NCI-H146 (cell line): ENCODE measurements around the gene IL4.
"Not testable (repeated sequence)": the region's sequence is repeated elsewhere in the genome, so short reads cannot be mapped to it uniquely, and the experiment has no call there.

Experiments
- DNase-seq: peaks from one replicate; lab custom pipeline; 2025; lab: John Stamatoyannopoulos, UW

The IL4 gene

DNA sequence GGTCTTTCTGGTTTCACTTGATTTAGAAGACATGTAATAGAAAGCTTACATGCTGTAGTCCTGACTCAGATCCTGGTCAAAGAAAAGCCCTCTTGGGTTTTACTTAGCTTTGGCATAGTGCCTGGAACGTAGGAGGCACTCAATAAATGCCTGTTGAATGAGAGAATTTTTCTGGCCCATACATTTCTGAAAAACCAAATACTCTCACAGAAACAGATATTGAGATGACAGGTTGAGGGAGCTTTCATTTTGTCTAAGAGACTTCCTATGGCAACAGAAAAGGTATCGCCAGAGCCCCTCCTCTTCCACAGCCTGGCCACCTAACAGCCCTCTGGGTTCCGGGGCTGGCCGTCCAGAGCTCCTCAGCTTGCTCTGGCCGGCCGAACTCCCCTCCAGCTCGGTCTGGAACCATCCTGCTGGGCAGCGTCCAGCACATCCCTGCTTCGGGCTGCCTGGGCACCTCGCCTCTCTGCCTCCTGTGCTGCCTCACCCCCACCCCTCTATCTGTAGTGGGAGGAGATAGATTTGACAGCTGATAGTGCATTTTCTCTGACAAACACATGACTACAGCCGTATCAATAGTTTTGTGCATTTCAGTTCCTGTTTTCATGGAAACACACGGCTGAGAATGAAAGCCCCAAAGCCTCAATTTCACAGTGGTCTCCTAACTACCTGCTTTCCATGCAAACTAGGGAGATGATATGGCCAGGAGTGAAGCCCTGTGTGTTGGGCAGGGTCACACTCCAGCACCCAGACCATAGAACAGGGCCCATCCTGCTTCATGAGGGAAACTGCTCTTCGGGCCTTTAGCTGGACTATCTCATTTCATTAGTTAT lies 1.1 kb downstream of the IL4 start:
- DNase-seq, result no peak

DNA sequence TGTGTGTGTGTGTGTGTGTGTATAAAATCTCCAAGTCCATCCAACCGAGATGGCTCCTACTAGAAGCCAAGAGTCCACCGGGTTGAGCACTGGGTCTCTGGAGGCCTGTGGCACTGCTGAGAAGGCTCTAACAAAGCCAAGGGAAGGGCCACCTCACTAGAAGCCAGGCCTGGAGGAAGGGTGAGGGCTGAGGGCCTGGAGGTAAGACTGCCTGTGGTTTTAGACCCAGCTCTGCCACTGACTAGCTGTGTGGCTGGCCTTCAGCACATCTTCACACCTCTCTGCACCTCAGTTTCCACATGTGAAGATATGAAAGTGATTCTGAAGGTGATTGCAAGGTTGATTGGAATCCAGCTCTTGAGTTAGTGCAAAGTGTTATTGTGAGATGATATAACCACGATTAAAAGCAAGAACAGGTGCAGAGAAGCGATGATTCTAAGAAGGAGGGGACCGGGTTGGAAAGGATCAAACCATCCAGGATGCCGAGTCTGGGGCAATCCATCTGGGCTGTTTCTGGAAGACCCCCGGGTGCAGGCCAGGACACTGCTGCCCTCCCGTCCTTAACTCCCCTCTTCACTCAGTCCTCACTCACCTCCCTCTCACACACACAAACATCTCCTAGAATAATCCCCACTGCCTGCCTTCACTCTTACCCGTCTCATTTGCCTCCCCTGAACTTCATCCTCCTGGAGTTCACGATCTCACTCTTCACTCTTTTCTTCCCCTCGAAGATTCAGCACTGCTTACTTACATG lies 2.3 kb downstream of the IL4 start:
- no peak for DNase-seq

DNA sequence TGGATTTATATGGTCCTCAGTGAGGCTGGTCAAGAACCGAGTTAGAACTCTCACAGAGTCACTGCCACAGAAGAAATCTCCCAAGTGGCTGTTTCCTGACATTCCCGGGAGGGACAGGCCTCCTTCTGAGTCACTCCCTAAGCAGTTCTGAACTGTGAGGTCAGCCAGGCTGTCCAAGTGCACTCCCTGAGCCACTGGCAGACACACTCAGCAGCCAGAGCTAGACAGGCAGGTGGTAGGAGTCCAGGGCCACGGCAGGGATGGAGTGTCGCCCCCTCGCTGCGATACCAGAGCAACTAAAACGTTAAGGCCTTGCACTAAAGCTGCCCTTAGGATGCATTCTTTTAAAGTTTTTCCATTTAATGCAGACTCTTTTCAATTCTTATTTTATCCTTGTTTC lies 3.4 kb downstream of the IL4 start:
- no peak for DNase-seq

DNA sequence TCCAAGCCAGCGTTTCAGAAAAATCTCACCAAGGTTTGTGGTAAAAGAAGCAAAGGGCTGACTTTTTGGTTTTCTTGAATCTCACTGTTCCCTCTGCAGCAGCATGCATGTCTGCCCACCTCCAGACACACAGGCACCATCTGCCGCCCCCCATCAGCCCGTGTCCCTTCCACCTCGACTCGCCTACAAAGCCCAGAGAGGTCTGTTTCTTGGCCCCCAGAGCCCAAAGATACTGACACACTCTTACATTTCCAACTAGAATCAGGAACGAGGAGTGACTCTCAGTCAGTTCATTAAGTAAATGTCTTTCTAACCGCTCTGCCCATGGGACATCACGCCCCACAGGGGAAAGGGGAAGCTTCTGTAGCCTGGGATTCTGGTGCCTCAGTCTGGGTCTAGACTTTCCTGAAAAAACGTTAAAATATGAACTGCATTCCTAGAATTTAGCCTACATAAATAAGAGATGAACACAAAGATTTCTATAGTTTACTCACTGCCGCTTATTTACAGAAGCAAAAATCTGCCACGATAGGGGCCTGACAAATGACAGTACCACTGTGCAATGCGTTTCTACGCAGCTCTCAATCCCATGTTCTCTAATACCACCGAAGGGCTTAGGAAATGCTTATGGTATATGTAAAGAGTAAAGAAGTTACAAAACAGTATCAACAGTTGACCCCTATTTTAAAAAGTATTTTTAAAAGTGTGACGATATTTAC lies 4.1 kb downstream of the IL4 start:
- no peak for DNase-seq

DNA sequence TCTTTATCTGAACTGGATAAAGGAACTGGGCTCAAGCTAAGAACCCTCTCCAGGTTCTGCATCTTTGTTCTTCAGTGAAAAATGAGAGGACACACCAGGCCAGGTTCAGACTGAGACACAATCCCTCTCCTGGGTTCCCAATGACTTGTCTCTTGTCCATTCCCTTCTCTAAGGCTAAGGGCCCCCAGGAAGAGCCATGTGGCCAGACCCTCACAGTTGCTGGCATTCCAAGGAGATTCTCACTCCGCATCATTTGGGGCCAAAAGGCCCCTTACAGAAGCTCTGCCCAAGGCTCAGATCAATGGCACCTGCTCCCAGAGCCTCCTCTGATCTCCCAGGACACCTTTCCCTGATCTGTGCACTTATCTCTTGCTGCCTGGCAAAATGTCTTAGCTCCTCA lies 4.9 kb downstream of the IL4 start:
- no peak for DNase-seq

DNA sequence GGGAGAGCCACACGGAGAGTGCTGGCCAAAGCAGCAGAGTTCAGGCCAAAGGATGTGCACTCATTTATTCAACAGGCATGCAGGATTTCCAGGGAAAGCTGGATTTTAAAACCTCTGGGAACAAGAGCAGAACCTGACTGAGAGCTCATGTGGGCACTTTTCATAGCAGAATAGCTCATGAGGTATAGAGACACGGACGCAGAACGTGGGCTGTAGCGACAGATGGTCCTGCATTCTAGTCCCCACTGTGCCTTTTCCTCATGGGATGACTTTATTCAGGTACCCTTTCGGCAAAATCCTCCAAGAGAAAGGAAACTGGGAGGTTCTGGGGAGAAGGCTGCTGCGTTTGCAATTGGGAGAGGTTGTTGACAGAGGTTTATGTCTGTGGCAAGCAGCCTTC lies 5.4 kb downstream of the IL4 start:
- no peak for DNase-seq

DNA sequence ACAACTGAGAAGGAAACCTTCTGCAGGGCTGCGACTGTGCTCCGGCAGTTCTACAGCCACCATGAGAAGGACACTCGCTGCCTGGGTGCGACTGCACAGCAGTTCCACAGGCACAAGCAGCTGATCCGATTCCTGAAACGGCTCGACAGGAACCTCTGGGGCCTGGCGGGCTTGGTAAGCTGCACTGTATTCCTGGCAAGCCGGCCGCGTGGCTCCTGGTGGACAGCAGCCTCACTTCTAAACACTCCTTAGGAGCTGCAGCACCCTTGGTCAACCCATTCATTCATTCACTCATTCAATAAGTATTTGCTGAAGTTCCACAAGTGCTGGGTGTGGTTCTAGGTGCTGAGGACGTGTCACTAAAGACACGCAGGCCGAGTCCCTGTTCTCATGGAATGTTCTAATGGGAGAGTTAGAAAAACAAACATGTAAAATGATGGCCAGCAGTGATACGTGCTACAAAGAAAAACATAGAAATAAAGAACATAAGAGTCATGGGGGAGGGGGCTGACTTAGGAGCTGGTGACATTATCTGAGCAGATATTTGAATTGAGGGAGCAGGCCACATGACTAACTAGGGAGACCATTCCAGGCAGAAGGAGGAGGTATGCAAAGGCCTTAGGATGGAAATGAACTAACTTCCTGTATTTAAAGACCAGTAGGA lies 6.1 kb downstream of the IL4 start:
- no peak for DNase-seq

DNA sequence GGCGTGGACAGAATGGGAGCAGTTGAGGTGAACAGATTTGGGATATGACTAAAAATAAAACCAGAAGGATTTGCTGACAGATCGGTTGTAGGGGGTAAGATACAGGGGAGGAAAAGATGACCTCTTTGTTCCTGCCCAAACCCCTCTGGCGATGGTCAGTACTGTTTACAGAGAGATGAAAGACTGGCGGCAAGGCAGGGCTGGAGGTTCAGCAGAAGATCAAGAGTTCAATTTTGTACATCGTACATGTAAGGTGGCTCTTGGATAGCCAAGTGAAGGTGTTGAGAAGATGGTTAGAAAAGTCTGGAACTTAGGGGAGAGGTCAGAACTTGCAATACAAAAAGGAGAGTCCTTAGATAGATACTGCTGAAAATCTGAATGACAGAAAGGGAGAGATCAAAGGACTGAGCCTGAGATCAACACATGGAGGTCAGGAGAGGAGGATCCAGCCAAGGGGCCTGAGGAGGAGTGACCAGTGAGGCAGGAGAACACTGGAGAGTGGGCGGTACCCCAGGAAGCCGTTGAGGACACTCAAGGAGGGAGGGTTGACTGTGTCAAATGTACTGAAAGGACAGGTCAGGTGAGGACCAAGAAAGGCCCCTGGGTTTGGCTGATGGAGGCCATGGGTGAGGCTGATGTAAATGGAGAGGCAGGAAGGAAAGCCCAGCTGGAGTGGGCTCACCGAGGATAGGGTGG lies 7.1 kb downstream of the IL4 start:
- DNase-seq, result no peak

DNA sequence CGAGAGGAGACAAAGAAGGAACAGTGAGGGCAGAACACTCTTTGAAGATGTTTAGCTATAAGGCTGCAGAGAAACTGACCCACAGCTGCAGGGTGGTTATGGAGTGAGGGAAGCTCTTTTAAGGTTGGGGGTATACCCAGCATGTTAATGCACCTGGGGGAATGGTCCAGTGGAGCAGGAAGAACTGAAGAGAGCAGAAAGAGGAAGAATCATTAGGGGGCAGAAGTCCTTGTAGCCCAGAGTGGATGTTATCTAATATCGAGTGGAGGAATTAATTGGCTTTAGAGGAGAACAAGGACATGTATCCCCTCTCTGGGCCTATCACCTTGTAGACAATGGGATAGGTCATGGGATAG lies 7.7 kb downstream of the IL4 start:
- no peak for DNase-seq

DNA sequence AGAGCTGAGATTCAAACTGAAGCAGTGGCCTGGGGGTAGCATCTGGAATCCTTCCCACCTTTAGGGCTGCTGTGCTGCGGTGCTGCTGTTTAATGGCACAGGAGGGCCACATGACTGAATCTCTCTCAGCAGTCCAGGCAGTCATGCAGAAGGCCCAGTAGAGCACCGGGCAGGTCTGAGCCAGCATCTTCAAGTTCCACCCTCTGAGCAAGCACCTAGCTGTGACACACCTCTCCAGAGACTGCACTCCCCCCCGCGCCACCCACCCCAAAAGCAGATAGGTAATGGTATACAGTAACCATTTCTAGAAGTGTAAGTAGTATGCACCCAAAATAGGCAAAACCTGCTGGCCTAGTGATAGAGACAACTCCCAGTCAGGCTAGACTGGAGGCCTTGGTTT lies 8.2 kb downstream of the IL4 start:
- no peak for DNase-seq

DNA sequence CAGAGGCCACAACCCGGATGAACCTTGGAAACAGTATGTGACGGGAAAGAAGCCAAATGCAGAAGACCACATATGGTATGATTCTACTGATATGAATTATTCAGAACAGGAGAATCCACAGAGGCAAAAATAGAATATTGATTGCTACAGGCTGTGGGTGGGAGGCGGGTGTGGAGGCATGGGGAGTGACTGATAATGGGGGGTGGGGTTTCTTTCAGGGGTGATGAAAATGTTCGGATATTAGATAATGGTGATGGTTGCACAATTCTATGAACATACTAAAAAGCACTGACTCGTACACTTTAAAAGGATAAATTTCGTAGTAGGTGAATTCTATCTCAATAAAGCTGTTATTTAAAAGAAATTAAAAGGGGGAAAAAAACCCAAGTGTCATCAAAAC lies 10.7 kb downstream of the IL4 start:
- DNase-seq, result no peak

DNA sequence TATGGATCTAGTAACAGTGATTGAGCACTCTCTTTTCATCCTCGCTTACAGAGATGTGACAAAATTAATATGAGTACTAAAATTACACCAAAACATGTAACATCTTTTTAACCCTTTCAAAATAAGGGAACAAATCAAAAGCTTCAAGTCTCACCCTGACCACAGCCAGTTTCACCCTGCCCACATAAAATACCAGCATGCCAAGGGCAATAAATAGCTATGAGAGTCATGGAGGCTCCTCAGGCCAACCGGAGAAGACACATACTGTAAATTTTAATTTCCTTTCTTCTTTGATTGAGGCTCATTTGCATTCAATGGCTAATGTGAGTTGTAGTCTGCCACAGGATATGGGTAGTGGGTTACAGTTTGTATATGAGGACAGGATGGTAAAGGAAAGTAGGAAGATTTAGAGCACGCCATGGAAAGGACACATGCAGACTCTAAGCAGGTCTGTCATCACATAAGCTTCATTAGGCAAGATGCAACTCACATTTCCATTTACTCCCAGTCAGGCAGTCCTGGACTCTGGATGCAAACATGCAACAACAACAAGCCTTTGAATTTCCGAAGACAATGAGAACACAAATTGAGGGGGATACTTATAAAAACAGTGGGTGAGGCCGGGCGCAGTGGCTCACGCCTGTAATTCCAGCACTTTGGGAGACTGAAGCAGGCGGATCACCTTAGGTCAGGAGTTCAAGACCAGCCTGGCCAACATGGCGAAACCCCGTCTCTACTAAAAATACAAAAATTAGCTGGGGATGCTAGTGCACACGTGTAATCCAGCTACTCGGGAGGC lies 11.3 kb downstream of the IL4 start:
- DNase-seq, result no peak

DNA sequence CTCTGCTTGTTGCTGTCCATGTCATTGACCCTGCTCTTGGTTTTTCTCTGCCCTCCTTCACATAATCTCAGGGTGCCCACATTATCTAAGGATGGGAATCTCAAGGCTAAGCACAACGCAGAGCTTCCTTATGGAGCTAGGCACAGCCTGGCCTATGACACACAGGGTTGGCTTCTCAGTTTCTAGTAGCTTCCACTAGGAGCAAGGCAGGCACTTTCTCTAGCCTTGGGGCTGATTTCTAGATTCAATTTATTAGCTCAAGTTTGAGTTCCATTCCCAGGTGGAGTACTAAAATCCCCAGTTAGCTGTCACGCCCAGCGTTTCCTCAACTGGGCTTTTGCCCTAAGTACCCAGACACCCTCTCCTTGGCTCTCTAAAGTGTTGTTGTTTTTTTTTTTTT lies 12.4 kb downstream of the IL4 start:
- DNase-seq, result no peak

DNA sequence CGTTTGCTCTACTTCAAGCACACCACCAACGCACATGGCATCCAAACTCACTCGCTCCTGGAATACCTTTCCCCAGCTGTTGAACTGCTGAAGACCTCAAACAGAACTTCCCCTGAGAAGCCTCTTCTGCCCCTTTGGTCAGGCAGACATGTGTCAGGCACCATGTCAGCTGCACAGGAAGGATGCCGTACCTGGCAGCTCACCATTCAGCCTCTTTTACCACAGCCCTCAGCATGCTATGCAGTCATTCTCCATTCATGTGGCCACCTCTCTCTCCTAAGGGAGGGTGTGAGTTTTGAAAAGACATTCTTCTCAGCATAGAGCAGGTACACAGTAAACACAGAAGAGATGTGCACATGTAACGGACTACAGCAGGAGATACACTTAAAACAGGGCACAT lies 14.2 kb downstream of the IL4 start:
- no peak for DNase-seq

DNA sequence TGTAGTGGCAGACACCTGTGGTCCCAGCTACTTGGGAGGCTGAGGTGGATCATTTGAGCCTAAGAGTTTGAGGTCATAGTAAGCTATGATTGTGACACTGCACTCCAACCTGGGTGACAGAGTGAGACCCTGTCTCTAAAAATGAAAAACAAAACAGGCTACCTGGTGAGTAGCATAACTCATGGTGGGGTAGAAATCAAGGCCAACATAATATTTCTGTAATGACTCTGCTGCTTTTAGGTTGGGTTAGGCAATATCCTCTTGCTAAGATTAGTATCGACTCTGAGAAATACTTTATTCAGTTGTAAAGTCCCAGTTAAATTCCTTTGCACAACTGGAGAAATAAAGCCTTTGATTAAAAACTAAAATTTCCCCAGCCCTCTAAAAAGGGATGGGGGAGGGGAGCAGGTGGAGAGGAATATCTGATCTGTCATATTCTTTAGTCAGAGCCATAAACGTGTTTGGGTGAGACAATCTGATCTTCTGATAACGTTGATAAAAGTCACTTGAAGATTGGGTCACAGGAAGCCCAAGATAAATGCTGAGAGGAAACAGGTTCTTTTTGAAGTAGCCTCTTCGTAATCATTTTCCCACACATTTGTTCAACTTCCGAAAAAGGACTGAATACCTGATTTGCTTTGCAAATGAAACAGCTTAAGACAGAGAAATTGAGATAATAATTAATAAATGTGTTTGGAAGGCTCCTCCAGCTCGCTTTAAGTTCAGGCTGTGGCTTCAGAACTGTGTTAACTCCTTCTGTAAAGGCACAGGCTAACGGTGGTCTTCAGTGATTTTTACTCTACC lies 14.9 kb downstream of the IL4 start:
- DNase-seq, result no peak

DNA sequence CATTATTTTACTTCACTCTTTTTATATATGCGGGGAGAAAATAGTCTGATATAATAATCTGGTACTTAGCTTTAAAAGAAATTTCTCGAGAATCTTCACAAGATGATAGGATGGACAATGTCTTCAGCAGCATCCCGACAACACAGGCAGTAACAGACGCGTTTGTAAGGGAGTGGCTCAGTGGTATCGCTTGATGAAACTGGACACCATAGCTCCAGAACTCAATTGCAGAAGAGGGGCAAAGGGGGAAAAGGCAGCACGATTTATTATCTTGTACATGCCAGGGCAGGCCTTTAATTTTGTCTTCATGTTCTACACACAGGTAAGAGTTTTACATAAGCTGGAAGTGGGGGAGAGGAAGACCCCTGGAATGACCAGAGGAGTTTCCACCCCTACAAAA lies 15.7 kb downstream of the IL4 start:
- DNase-seq, result no peak

DNA sequence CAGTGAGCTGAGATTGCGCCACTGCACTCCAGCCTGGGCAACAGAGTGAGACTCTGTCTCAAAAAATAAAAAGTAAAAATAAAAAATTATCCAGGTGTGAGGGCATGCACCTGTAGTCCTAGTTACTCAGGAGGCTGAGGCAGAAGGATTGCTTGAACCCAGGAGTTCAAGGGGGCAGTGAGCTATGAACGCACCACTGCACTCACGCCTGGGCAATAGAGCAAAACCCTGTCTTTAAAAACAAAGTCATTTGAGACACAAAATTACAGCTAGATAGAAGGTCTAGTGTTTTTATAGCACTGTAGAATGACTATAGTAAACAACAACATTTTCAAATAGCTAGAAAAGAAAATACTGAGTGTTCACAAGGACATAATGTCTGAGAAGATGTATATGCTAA lies 16.4 kb downstream of the IL4 start:
- no peak for DNase-seq

DNA sequence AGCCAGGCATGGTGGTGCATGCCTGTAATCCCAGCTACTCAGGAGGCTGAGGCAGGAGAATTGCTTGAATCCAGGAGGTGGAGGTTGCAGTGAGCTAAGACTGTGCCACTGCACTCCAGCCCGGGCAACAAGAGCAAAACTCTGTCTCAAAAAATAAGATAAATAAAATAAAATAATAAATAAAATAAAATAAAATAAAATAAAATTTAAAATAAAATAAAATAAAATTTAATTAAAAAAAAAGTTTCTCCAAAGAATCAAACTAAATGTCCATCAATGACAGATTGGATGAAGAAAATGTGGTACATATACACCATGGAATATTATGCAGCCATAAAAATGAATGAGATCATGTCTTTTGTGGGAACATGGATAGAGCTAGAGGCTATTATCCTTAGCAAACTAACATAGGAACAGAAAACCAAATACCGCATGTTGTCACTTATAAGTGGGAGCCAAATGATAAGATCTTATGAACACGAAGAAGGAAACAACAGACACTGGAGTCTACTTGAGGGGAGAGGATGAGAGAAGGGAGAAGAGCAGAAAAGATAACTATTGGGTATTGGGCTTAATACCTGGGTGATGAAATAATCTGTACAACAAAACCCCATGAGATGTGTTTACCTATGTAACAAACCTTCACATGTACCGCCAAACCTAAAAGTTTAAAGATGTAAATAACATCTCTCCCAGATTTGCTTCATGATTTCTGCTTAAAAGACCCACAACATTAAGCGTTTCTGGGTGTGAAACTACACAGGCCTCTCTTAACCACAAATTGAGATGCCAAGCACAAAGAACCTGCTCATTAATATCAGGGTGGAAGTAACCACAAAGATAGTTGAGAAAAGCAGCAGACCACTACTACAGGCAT lies 18.2 kb downstream of the IL4 start:
- DNase-seq, result not testable (repeated sequence)

DNA sequence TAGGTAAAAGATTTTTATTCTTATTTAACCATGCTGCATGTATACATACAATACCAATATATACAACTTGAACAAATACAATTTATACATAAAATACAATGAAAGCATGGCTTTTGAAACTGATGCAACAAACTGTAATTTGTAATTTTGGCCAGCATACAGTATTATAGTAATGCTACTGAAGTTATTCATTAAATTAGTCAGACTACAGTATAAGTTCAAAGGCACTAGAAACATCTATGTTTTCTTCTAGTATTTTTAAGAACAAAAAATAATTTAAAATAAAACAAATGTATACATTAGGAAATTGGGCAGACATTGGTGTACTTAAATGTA lies 18.8 kb downstream of the IL4 start:
- DNase-seq, result no peak
